Measurements from ENCODE around the gene FOSL2.

FOSL2 gene

GRCh38 chr2:28452534-28453081 is 60.0 kb downstream of the FOSL2 start:
- no peak overlapping the region for H3K4me3 ChIP-seq (ENCODE audit: low read length)
- no peak overlapping the region for H3K27ac ChIP-seq (ENCODE audit: low read length)
- no peaks in the 10 kb centered on the region for H3K27me3 ChIP-seq (ENCODE audit: insufficient read depth, low read length)
- no peaks in the 10 kb centered on the region for H3K9me3 ChIP-seq (ENCODE audit: insufficient read depth, low read depth, low read length)
- no peaks in the 10 kb centered on the region for H3K4me1 ChIP-seq (ENCODE audit: insufficient read depth, low read length)
- no peak overlapping the region for H3K9ac ChIP-seq (ENCODE audit: low read depth, low read length)
- H3K36me3 ChIP-seq (ENCODE audit: insufficient read depth, low read depth, low read length), result no peaks in the 10 kb centered on the region

DNA sequence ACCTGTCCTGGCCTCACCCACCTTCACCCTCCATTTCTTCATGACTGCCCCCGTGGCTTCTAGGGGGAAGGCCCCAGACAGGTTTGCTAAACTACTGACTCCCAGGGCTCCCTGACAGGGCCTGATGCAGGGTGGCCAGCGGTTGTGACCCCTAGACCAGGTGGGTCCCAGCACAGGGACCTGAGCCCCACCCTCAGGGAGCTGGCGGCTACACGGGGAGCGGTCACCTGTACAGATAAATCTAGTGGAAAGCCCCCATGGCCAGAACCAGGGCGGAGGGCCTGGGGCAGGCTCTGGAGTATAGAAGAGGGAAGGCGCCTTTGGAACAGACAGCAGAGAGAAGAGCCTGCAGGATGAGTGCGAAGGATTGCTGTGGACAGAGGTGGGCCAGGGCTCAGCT is 60.7 kb downstream of the FOSL2 start:
- Histone ChIP-seq H3K27ac (ENCODE audit: low read length) (no peak overlapping the region), H3K4me3 (ENCODE audit: low read length) (no peak overlapping the region), H3K4me1 (ENCODE audit: insufficient read depth, low read length) (no peaks in the 10 kb centered on the region), H3K9me3 (ENCODE audit: insufficient read depth, low read depth, low read length) (no peaks in the 10 kb centered on the region), H3K9ac (ENCODE audit: low read depth, low read length) (no peak overlapping the region), H3K27me3 (ENCODE audit: insufficient read depth, low read length) (no peaks in the 10 kb centered on the region), H3K36me3 (ENCODE audit: insufficient read depth, low read depth, low read length) (no peaks in the 10 kb centered on the region)

DNA sequence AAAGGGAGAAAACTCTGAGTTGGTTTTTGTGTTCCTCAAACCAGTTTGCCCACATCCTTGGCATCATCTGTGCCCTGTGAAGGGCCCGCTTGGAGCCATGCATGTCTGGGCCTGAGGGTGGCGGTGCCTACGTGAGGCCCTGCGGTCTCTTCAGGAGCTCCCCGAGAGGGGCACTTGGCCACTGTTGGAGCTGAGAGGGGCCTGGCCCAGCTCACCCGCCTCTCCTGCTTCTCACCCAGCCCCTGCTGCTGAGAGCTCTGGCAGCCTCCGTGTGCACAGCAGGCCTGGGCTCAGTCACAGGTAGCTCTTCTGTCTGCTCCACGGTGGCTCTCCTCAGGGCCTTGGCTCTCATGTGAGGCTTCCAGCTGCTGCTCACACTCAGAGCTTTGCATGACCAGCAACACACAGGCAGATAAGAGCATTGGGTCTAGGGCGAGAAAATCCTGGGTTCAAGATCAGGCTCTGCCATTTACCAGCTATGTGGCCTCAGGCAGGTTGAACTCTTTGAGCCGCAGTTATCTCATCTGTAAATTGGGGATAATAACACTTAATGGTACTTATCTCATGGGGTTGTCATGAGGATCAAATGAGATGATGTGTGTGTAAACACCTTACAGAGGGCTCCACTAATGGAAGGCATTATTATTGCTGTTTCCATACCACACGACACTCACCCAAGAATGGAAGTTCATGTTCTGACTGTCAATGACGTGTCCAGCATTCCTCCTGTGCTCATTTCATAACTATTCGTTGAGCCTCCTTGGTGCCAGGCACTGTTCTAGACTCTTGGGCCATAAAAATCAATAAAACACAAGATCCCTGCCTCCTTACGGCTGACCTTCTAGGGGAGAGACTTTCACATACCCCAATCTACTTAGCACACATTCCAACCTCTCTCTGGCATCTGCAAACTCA is 61.6 kb downstream of the FOSL2 start:
- Histone ChIP-seq H3K27ac (ENCODE audit: low read length) (no peak overlapping the region), H3K4me1 (ENCODE audit: insufficient read depth, low read length) (no peaks in the 10 kb centered on the region), H3K4me3 (ENCODE audit: low read length) (no peak overlapping the region), H3K36me3 (ENCODE audit: insufficient read depth, low read depth, low read length) (no peaks in the 10 kb centered on the region), H3K27me3 (ENCODE audit: insufficient read depth, low read length) (no peaks in the 10 kb centered on the region), H3K9ac (ENCODE audit: low read depth, low read length) (no peak overlapping the region), H3K9me3 (ENCODE audit: insufficient read depth, low read depth, low read length) (no peaks in the 10 kb centered on the region)

GRCh38 chr2:28457237-28457636 is 64.6 kb downstream of the FOSL2 start:
- Histone ChIP-seq H3K4me3 (ENCODE audit: low read length) (no peak overlapping the region), H3K27me3 (ENCODE audit: insufficient read depth, low read length) (no peaks in the 10 kb centered on the region), H3K27ac (ENCODE audit: low read length) (no peak overlapping the region), H3K9ac (ENCODE audit: low read depth, low read length) (no peak overlapping the region), H3K9me3 (ENCODE audit: insufficient read depth, low read depth, low read length) (peaks cover 6% of the 10 kb centered on the region; the same call in 1 of the 2 replicates), H3K36me3 (ENCODE audit: insufficient read depth, low read depth, low read length) (no peaks in the 10 kb centered on the region), H3K4me1 (ENCODE audit: insufficient read depth, low read length) (no peaks in the 10 kb centered on the region)

DNA sequence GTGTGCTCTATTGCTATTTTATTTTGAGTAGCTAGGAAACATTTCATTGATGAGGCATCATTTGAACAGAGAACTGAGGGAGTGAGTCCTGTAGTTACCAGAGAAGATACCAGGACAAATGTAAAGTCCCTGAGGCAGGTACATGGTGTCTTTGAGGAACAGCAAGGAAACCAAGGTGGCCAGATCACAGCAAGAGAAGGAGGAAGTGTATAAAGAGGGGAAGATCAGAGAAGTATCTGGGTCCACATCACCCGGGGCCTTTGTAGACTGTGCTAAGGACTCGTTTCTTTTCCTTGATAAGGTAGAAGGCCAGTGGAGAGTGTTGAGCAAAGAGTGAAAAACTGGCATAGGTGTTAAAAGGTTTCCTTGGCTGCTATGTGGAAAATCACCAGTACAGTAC is 68.4 kb downstream of the FOSL2 start:
- H3K9me3 ChIP-seq (ENCODE audit: insufficient read depth, low read depth, low read length), result peaks cover 12% of the 10 kb centered on the region; the same call in 1 of the 2 replicates
- no peak overlapping the region for H3K27ac ChIP-seq (ENCODE audit: low read length)
- H3K27me3 ChIP-seq (ENCODE audit: insufficient read depth, low read length), result no peaks in the 10 kb centered on the region
- H3K4me3 ChIP-seq (ENCODE audit: low read length), result no peak overlapping the region
- no peaks in the 10 kb centered on the region for H3K36me3 ChIP-seq (ENCODE audit: insufficient read depth, low read depth, low read length)
- no peak overlapping the region for H3K9ac ChIP-seq (ENCODE audit: low read depth, low read length)
- no peaks in the 10 kb centered on the region for H3K4me1 ChIP-seq (ENCODE audit: insufficient read depth, low read length)

DNA sequence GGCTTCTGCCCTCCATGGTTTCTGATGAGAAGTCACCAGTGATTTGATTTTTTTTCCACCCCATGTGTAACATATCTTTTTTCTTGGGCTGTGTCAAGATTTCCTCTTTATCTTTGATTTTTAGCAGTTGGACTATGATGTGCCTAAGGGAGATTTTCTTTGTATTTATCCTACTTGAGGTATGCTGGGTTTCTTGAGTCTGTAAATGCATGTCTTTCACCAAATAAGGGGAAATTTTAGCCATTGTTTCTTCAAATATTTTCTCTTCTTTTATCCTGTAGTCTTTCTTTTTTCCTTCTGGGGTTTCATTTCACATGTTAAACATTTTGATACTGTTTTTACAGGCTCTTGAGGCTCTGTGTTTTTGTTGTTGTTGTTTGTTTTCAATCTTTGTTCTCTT is 69.5 kb downstream of the FOSL2 start:
- Histone ChIP-seq H3K9me3 (ENCODE audit: insufficient read depth, low read depth, low read length) (peaks cover 12% of the 10 kb centered on the region; the same call in 1 of the 2 replicates), H3K27ac (ENCODE audit: low read length) (no peak overlapping the region), H3K4me1 (ENCODE audit: insufficient read depth, low read length) (no peaks in the 10 kb centered on the region), H3K4me3 (ENCODE audit: low read length) (no peak overlapping the region), H3K27me3 (ENCODE audit: insufficient read depth, low read length) (no peaks in the 10 kb centered on the region), H3K9ac (ENCODE audit: low read depth, low read length) (no peak overlapping the region), H3K36me3 (ENCODE audit: insufficient read depth, low read depth, low read length) (no peaks in the 10 kb centered on the region)

- H3K4me1 ChIP-seq (ENCODE audit: insufficient read depth, low read length), result no peaks in the 10 kb centered on the region
- no peak overlapping the region for H3K4me3 ChIP-seq (ENCODE audit: low read length)
- peaks cover 12% of the 10 kb centered on the region; the same call in 1 of the 2 replicates for H3K9me3 ChIP-seq (ENCODE audit: insufficient read depth, low read depth, low read length)
- no peaks in the 10 kb centered on the region for H3K27me3 ChIP-seq (ENCODE audit: insufficient read depth, low read length)
- H3K36me3 ChIP-seq (ENCODE audit: insufficient read depth, low read depth, low read length), result no peaks in the 10 kb centered on the region
- no peak overlapping the region for H3K27ac ChIP-seq (ENCODE audit: low read length)
- H3K9ac ChIP-seq (ENCODE audit: low read depth, low read length), result no peak overlapping the region
Observed at GRCh38 chr2:28463211-28463816, 70.7 kb downstream of the FOSL2 start.

DNA sequence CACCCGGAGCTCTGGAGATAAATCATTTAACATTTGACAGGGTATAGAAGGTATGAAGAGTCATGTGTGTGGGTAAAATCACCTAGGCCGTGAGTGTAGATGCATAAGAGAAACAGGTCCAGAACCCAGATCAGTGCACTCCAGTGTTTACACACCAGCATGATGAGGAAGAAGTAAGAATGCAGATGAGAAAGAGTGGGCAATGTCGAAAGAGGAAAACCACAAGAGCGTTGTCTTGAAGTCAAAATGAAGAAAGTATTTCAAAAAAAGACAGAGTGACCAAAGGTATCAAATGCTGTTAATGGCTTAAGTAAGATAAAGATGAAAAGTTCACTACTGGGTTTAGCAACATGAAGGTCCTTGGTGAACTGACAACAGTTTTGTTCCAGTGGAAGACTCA is 71.2 kb downstream of the FOSL2 start:
- Histone ChIP-seq H3K4me3 (ENCODE audit: low read length) (no peak overlapping the region), H3K9ac (ENCODE audit: low read depth, low read length) (no peak overlapping the region), H3K27me3 (ENCODE audit: insufficient read depth, low read length) (no peaks in the 10 kb centered on the region), H3K9me3 (ENCODE audit: insufficient read depth, low read depth, low read length) (peaks cover 12% of the 10 kb centered on the region; the same call in 1 of the 2 replicates), H3K4me1 (ENCODE audit: insufficient read depth, low read length) (no peaks in the 10 kb centered on the region), H3K36me3 (ENCODE audit: insufficient read depth, low read depth, low read length) (no peaks in the 10 kb centered on the region), H3K27ac (ENCODE audit: low read length) (no peak overlapping the region)

- no peak overlapping the region for H3K9ac ChIP-seq (ENCODE audit: low read depth, low read length)
- H3K4me1 ChIP-seq (ENCODE audit: insufficient read depth, low read length), result no peaks in the 10 kb centered on the region
- no peak overlapping the region for H3K4me3 ChIP-seq (ENCODE audit: low read length)
- H3K9me3 ChIP-seq (ENCODE audit: insufficient read depth, low read depth, low read length), result peaks cover 12% of the 10 kb centered on the region; the same call in 1 of the 2 replicates
- no peaks in the 10 kb centered on the region for H3K27me3 ChIP-seq (ENCODE audit: insufficient read depth, low read length)
- H3K27ac ChIP-seq (ENCODE audit: low read length), result no peak overlapping the region
- H3K36me3 ChIP-seq (ENCODE audit: insufficient read depth, low read depth, low read length), result no peaks in the 10 kb centered on the region
Observed at GRCh38 chr2:28465148-28465885, 72.7 kb downstream of the FOSL2 start.
